Coronary artery (tissue), 2 donors: ENCODE results near the gene BCAS4.

Source experiments
- DNase-seq: peaks from one replicate; pipeline ENCODE4 v3.0.0-alpha.2; 2017; ENCODE audit warnings: low spot score
- H3K27ac ChIP-seq, 2 donors: fragments of 200-600 bp; sonication (generic); one replicate each; pipeline ENCODE4 v1.5.1; 2016 to 2019
- H3K4me3 ChIP-seq: fragments of 200-600 bp; sonication (generic); 2 replicates; pipeline ENCODE4 v1.5.1; 2016; ENCODE audit warnings: mild to moderate bottlenecking, moderate library complexity
- TF ChIP-seq, protein P1 (sequence below): fragments of 200-600 bp; sonication (generic); IDR thresholded peaks from one replicate; pipeline ENCODE4 v1.5.1; 2019; ENCODE audit warnings: antibody characterized with exemption

Gene BCAS4

DNA sequence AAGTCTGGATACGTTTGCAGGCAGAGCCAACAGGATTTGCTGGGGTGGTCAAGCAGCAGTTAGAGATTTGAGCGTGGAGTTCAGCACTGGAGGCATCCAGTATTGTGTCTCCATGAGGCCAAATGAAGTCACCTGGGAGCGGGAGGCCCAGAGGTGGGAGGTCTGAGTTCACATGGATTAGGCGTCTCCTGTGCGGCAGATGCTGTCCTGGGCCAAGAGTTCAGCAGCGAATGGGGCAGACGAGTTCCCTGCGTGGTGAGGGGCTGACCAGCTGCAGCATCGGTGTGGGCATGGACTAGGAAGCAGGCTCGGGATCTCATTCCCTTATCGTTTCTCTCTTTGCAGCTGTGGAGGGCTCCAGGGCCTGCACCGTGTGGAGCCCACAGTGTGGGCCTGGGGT is 66.2 kb downstream of the BCAS4 start:
- Histone ChIP-seq H3K27ac (no peak overlapping the region), H3K4me3 (no peak overlapping the region)
- no peak for DNase-seq
- TF ChIP-seq, protein P1, sequence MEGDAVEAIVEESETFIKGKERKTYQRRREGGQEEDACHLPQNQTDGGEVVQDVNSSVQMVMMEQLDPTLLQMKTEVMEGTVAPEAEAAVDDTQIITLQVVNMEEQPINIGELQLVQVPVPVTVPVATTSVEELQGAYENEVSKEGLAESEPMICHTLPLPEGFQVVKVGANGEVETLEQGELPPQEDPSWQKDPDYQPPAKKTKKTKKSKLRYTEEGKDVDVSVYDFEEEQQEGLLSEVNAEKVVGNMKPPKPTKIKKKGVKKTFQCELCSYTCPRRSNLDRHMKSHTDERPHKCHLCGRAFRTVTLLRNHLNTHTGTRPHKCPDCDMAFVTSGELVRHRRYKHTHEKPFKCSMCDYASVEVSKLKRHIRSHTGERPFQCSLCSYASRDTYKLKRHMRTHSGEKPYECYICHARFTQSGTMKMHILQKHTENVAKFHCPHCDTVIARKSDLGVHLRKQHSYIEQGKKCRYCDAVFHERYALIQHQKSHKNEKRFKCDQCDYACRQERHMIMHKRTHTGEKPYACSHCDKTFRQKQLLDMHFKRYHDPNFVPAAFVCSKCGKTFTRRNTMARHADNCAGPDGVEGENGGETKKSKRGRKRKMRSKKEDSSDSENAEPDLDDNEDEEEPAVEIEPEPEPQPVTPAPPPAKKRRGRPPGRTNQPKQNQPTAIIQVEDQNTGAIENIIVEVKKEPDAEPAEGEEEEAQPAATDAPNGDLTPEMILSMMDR = no peak

DNA sequence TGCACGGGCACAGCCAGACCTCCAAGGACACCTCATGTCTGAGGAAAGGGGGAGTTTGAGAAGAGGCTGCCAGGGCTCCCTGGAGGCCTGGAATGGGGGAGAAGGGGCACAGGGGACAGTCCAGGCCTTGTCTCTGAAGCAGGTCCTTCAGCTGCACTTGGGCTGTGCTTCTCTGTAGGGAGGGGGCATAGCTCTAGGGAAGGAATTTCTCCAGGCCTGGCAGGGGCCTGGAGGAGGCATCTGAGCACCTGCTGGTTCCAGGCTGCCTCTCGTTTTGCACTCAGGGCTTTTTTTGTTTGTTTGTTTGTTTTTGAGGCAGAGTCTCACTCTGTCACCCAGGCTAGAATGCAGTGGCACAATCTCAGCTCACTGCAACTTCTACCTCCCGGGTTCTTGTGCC is 67.7 kb downstream of the BCAS4 start:
- no peak overlapping the region for H3K4me3 ChIP-seq
- H3K27ac ChIP-seq = no peak overlapping the region
- TF ChIP-seq, protein P1 = no peak
- no peak for DNase-seq

DNA sequence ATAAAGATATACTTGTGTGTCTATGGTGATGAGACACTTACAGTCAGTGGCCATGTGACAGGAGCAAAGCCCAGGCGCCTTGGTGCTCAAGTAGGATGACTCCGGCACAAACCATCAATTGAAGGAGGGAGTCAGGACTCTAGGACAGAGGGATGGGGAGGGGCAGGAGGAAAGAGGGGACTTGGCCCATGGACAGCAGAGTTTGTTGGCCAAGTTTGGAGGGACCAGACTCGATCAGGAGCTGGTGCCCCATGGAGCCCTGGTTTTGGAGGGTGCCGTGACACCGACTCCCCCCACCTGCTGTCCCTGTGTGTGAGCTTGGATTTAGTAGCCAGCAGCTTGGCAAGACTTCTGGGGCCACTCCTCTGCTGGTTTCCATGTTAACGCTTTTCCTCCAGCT is 70.3 kb downstream of the BCAS4 start:
- no peak overlapping the region for H3K27ac ChIP-seq
- H3K4me3 ChIP-seq = no peak overlapping the region
- TF ChIP-seq, protein P1 = no peak
- DNase-seq = no peak

DNA sequence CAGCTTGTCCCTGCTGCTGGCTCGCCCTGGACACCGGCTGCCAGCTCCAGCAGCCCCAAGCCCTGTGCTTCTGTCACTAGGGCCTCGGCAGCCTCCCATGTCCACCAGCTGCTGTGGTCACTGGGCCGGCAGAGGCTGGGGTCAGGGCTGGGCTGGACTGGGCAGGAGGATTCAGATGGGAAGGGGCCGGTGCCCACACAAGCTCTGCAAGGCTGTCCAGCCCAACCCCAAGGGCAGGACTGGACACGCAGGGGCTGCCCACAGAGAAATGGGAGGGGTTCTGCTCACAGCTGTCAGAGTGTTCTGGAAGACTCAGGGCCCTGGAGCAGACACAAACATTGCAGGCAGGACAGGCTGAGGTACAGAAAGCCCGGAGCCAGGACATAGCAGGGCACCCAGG is 70.7 kb downstream of the BCAS4 start:
- DNase-seq = no peak
- no peak overlapping the region for H3K27ac ChIP-seq
- TF ChIP-seq, protein P1 = no peak
- no peak overlapping the region for H3K4me3 ChIP-seq

DNA sequence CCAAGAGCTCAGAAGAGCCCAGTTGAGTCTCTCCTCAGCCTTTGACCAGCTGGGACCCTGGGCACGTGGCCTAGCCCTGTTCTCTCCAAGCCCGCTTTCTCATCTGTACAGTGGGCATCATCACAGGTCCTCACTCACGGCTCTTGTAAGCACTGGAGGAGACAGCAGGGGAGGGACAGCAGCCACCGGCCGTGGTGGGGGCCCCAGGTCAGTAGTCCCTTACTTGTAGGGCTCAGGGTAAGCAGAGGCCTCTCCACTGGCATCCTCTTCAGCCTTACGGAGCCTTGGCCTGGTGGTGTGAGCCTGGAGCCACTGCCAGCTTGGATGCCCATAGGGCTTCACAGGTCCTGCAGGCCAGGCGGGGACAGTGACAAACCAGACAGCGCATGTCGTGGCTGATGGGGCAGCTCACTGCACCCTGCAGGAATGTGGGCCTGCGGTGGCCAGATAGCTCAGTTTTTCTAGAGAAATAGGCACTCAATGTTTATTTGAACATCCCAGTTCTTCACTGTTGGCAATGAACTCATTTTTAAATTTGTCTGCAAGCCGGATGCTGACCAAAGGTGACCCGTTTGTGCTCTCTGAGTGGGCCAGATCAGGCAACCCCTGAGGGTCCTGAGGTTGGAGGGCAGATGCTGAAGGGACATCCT is 71.3 kb downstream of the BCAS4 start:
- no peak overlapping the region for H3K27ac ChIP-seq
- DNase-seq = no peak
- TF ChIP-seq, protein P1 = no peak
- no peak overlapping the region for H3K4me3 ChIP-seq

DNA sequence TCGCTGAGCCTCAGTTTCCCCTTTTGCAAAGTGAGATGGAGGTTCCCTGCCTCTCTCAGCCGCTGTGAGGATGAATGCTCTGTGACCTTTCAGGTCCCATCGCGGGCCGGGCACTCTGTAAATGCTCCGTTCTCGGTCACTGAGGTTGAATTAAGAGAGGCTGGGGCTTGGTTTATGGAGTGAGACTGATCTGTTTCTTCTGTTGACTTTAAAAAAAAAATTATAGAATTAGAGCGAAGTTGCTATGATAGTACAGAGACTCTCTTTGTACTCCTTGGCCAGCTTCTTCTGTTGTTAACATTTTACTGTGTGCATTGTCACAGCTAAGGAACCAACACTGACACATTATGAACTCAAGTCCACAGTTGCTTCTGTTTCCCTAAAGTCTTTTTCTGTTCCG is 72.0 kb downstream of the BCAS4 start:
- DNase-seq = no peak
- TF ChIP-seq, protein P1 = no peak

DNA sequence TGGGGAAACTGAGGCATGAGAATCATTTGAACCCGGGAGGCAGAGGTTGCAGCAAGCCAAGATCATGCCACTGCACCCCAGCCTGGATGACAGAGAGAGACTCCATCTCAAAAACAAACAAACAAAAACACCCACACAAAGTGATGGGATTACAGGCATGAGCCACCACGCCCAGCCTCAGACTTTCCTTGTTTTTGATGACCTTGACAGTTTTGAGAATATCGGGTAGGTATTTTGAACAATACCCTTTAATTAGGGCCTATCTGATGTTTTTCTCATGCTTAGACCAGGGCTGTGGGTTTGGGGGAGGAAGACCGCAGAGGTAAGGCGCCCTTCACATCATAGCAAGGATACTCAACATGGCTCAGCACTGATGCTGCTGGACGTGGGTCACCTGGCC is 72.9 kb downstream of the BCAS4 start:
- H3K4me3 ChIP-seq = no peak overlapping the region
- DNase-seq = no peak
- H3K27ac ChIP-seq = no peak overlapping the region
- TF ChIP-seq, protein P1 = no peak

More for the DNA sequence above, 72.0 kb downstream of the BCAS4 start:
- no peak overlapping the region for H3K27ac ChIP-seq
- no peak overlapping the region for H3K4me3 ChIP-seq
